MM.1S (cell line): ENCODE measurements around the gene MRPL51.

Source experiments
- EZH2 ChIP-seq: fragments of 300-600 bp; sonication (generic); optimal IDR thresholded peaks from 2 replicates; pipeline ENCODE3; 2017; ENCODE audit warnings: low read depth, mild to moderate bottlenecking, antibody characterized with exemption, low read length, mixed read lengths
- TF ChIP-seq, protein P1 (sequence below): fragments of 300-600 bp; sonication (generic); IDR thresholded peaks from 2 replicates; pipeline ENCODE4 v1.5.1; 2016; ENCODE audit warnings: antibody characterized with exemption, low read length, mixed read lengths

- TF ChIP-seq, protein P1, sequence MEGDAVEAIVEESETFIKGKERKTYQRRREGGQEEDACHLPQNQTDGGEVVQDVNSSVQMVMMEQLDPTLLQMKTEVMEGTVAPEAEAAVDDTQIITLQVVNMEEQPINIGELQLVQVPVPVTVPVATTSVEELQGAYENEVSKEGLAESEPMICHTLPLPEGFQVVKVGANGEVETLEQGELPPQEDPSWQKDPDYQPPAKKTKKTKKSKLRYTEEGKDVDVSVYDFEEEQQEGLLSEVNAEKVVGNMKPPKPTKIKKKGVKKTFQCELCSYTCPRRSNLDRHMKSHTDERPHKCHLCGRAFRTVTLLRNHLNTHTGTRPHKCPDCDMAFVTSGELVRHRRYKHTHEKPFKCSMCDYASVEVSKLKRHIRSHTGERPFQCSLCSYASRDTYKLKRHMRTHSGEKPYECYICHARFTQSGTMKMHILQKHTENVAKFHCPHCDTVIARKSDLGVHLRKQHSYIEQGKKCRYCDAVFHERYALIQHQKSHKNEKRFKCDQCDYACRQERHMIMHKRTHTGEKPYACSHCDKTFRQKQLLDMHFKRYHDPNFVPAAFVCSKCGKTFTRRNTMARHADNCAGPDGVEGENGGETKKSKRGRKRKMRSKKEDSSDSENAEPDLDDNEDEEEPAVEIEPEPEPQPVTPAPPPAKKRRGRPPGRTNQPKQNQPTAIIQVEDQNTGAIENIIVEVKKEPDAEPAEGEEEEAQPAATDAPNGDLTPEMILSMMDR: no peak
- TF ChIP-seq EZH2: no peak
Measured at GRCh38 chr12:6457220-6457945, 35.7 kb downstream of the MRPL51 start.
